Measurements from ENCODE around the gene LCE3E.

Gene LCE3E

GRCh38 chr1:152537496-152537895, 29.1 kb downstream of the LCE3E start:
- Mint-ChIP-seq H3K27ac (no peak overlapping the region), H3K27me3 (peaks cover 55% of the 10 kb centered on the region), H3K36me3 (ENCODE audit: low read depth) (no peaks in the 10 kb centered on the region), H3K4me3 (no peak overlapping the region), H3K9me3 (no peaks in the 10 kb centered on the region), H3K4me1 (ENCODE audit: low read depth) (no peaks in the 10 kb centered on the region)
- no peak for DNase-seq

- Mint-ChIP-seq H3K27ac (no peak overlapping the region), H3K4me1 (ENCODE audit: low read depth) (no peaks in the 10 kb centered on the region), H3K9me3 (no peaks in the 10 kb centered on the region), H3K4me3 (no peak overlapping the region), H3K36me3 (ENCODE audit: low read depth) (no peaks in the 10 kb centered on the region), H3K27me3 (peaks cover 54% of the 10 kb centered on the region)
- DNase-seq: no peak
Measured at GRCh38 chr1:152535774-152536173, 30.8 kb downstream of the LCE3E start.

GRCh38 chr1:152533327-152533938, 33.1 kb downstream of the LCE3E start:
- Mint-ChIP-seq H3K4me1 (ENCODE audit: low read depth) (no peaks in the 10 kb centered on the region), H3K4me3 (no peak overlapping the region), H3K36me3 (ENCODE audit: low read depth) (no peaks in the 10 kb centered on the region), H3K27me3 (peaks cover 49% of the 10 kb centered on the region), H3K9me3 (no peaks in the 10 kb centered on the region), H3K27ac (no peak overlapping the region)
- no peak for DNase-seq

- Mint-ChIP-seq H3K4me3 (no peak overlapping the region), H3K27me3 (peaks cover 27% of the 10 kb centered on the region)
Measured at GRCh38 chr1:152525080-152525641, 41.4 kb downstream of the LCE3E start.

GRCh38 chr1:152520561-152521090, 46.0 kb downstream of the LCE3E start:
- Mint-ChIP-seq H3K27me3 (peaks cover 39% of the 10 kb centered on the region), H3K4me3 (no peak overlapping the region), H3K36me3 (ENCODE audit: low read depth) (no peaks in the 10 kb centered on the region), H3K27ac (no peak overlapping the region), H3K4me1 (ENCODE audit: low read depth) (peaks cover under 1% of the 10 kb centered on the region), H3K9me3 (no peaks in the 10 kb centered on the region)
- no peak for DNase-seq

More at GRCh38 chr1:152525080-152525641, 41.4 kb downstream of the LCE3E start:
- Mint-ChIP-seq H3K36me3 (ENCODE audit: low read depth) (no peaks in the 10 kb centered on the region), H3K9me3 (peaks cover 2% of the 10 kb centered on the region), H3K27ac (no peak overlapping the region), H3K4me1 (ENCODE audit: low read depth) (no peaks in the 10 kb centered on the region)
- no peak for DNase-seq

- H3K27ac Mint-ChIP-seq: no peak overlapping the region
- peaks cover 42% of the 10 kb centered on the region for H3K27me3 Mint-ChIP-seq
- no peak for DNase-seq
- peaks cover 4% of the 10 kb centered on the region for H3K4me1 Mint-ChIP-seq (ENCODE audit: low read depth)
- H3K4me3 Mint-ChIP-seq: no peak overlapping the region
- H3K9me3 Mint-ChIP-seq: no peaks in the 10 kb centered on the region
- no peaks in the 10 kb centered on the region for H3K36me3 Mint-ChIP-seq (ENCODE audit: low read depth)
Measured at GRCh38 chr1:152519851-152520250, 46.7 kb downstream of the LCE3E start.

GRCh38 chr1:152517237-152517811, 49.3 kb downstream of the LCE3E start:
- H3K36me3 Mint-ChIP-seq (ENCODE audit: low read depth): no peaks in the 10 kb centered on the region
- H3K9me3 Mint-ChIP-seq: no peaks in the 10 kb centered on the region
- H3K4me1 Mint-ChIP-seq (ENCODE audit: low read depth): peaks cover 7% of the 10 kb centered on the region
- H3K4me3 Mint-ChIP-seq: no peak overlapping the region
- H3K27me3 Mint-ChIP-seq: peaks cover 56% of the 10 kb centered on the region
- DNase-seq: no peak
- H3K27ac Mint-ChIP-seq: no peak overlapping the region

- peaks cover 66% of the 10 kb centered on the region for H3K27me3 Mint-ChIP-seq
- H3K9me3 Mint-ChIP-seq: no peaks in the 10 kb centered on the region
- no peak overlapping the region for H3K4me3 Mint-ChIP-seq
- no peaks in the 10 kb centered on the region for H3K36me3 Mint-ChIP-seq (ENCODE audit: low read depth)
- DNase-seq: no peak
- H3K27ac Mint-ChIP-seq: no peak overlapping the region
- peaks cover 7% of the 10 kb centered on the region for H3K4me1 Mint-ChIP-seq (ENCODE audit: low read depth)
Measured at GRCh38 chr1:152516082-152516481, 50.5 kb downstream of the LCE3E start.
